Neural progenitor cell (in vitro differentiated cells): ENCODE measurements around the gene OR13H1. TPM values are rescaled to one million over a fixed set of nuclear protein-coding genes. Genes with fewer than 3 reads are reported as not detected.
"Not testable (repeated sequence)": the region's sequence is repeated elsewhere in the genome, so short reads cannot be mapped to it uniquely, and the experiment has no call there.

ENCODE experiments used
- DNase-seq: peaks from one replicate; pipeline ENCODE4 v3.0.0-alpha.2; 2016; ENCODE audit warnings: low spot score
- H2AFZ ChIP-seq: fragments of 200-600 bp; sonication (generic); replicated peaks from 2 replicates; pipeline ENCODE4 v1.6.1; 2016; ENCODE audit warnings: antibody characterized with exemption
- H3F3A ChIP-seq: fragments of 200-600 bp; sonication (generic); 2 replicates; pipeline ENCODE4 v1.6.1; 2016; ENCODE audit warnings: antibody characterized with exemption, low read depth
- H3K27ac ChIP-seq: fragments of 200-600 bp; sonication (generic); 2 replicates; pipeline ENCODE4 v1.5.1; 2016; ENCODE audit warnings: mild to moderate bottlenecking
- H3K27me3 ChIP-seq: fragments of 200-600 bp; sonication (generic); 2 replicates; pipeline ENCODE4 v1.6.1; 2016; ENCODE audit warnings: mild to moderate bottlenecking, moderate library complexity
- H3K36me3 ChIP-seq: fragments of 200-600 bp; sonication (generic); 2 replicates; pipeline ENCODE4 v1.5.1; 2016
- H3K4me1 ChIP-seq: fragments of 200-600 bp; sonication (generic); 2 replicates; pipeline ENCODE4 v1.6.1; 2016; ENCODE audit warnings: mixed run types
- H3K4me2 ChIP-seq: fragments of 200-600 bp; sonication (generic); 2 replicates; pipeline ENCODE4 v1.6.1; 2016
- H3K4me3 ChIP-seq: fragments of 200-600 bp; sonication (generic); 2 replicates; pipeline ENCODE4 v1.5.1; 2016
- H3K79me2 ChIP-seq: fragments of 200-600 bp; sonication (generic); 2 replicates; pipeline ENCODE4 v1.6.1; 2016; ENCODE audit warnings: low read depth
- H3K9ac ChIP-seq: fragments of 200-600 bp; sonication (generic); 2 replicates; pipeline ENCODE4 v1.6.1; 2016
- H3K9me3 ChIP-seq: fragments of 200-600 bp; sonication (generic); 2 replicates; pipeline ENCODE4 v1.5.1; 2016; ENCODE audit warnings: low read depth
- H4K20me1 ChIP-seq: fragments of 200-600 bp; sonication (generic); 2 replicates; pipeline ENCODE4 v1.6.1; 2016; ENCODE audit warnings: low read depth
- H3K27ac Mint-ChIP-seq: 3 replicates; pipeline ENCODE4 v1.8.0; 2021; ENCODE audit warnings: mixed read lengths
- H3K27me3 Mint-ChIP-seq: 2 replicates; pipeline ENCODE4 v1.8.0; 2022; ENCODE audit warnings: low read depth, mild to moderate bottlenecking, inconsistent platforms, moderate library complexity, mixed read lengths; ENCODE audit not compliant: insufficient read depth
- H3K36me3 Mint-ChIP-seq: 3 replicates; pipeline ENCODE4 v1.8.0; 2021; ENCODE audit warnings: mixed read lengths
- H3K4me1 Mint-ChIP-seq: 3 replicates; pipeline ENCODE4 v1.8.0; 2021; ENCODE audit warnings: mixed read lengths
- H3K4me3 Mint-ChIP-seq: 3 replicates; pipeline ENCODE4 v1.8.0; 2021; ENCODE audit warnings: mild to moderate bottlenecking, moderate library complexity, mixed read lengths
- H3K9me3 Mint-ChIP-seq: 3 replicates; pipeline ENCODE4 v1.8.0; 2020; ENCODE audit warnings: mixed read lengths
- CTCF ChIP-seq: fragments of 200-600 bp; sonication (generic); IDR thresholded peaks from 2 replicates; pipeline ENCODE4 v1.5.1; 2017; ENCODE audit warnings: antibody characterized with exemption, mild to moderate bottlenecking
- EZH2 ChIP-seq: fragments of 200-600 bp; sonication (generic); IDR thresholded peaks from 2 replicates; pipeline ENCODE4 v1.6.1; 2017; ENCODE audit warnings: antibody characterized with exemption, mild to moderate bottlenecking, moderate library complexity
- EZH2phosphoT487 ChIP-seq: fragments of 200-600 bp; sonication (generic); IDR thresholded peaks from 2 replicates; pipeline ENCODE4 v1.6.1; 2017; ENCODE audit warnings: antibody characterized with exemption
- total RNA-seq: library from RNA; depleted of rRNA; stranded (reverse); fragments of >200 nt; gene quantifications from 2 replicates; pipeline ENCODE4 v1.2.3, GENCODE V29; 2015; ENCODE audit warnings: low replicate concordance

The OR13H1 gene
- total RNA-seq, result not detected in 2 replicates

- H3K27me3 ChIP-seq, result no peaks in the 10 kb centered on the region
- H3K4me2 ChIP-seq, result no peak within 1 kb of the TSS
- Mint-ChIP-seq H3K9me3 (no peaks in the 10 kb centered on the region), H3K4me3 (no peak within 1 kb of the TSS), H3K27ac (no peak within 1 kb of the TSS), H3K27me3 (no peaks in the 10 kb centered on the region), H3K4me1 (no peaks in the 10 kb centered on the region), H3K36me3 (no peaks in the 10 kb centered on the region)
- H3K4me3 ChIP-seq, result no peak within 1 kb of the TSS
- no peaks in the 10 kb centered on the region for H3K79me2 ChIP-seq
- no peak within 1 kb of the TSS for H3K9ac ChIP-seq
- DNase-seq, result no peak
- no peak within 1 kb of the TSS for H3K27ac ChIP-seq
- TF ChIP-seq EZH2, result no peak
- TF ChIP-seq CTCF, result no peak
- no peak for TF ChIP-seq EZH2phosphoT487
- peaks cover 5% of the 10 kb centered on the region for H3K9me3 ChIP-seq
- H3F3A ChIP-seq, result no peaks in the 10 kb centered on the region
- H4K20me1 ChIP-seq, result no peaks in the 10 kb centered on the region
- no peak within 1 kb of the TSS for H2AFZ ChIP-seq
- H3K36me3 ChIP-seq, result no peaks in the 10 kb centered on the region
- H3K4me1 ChIP-seq, result no peaks in the 10 kb centered on the region
Measured at GRCh38 chrX:131543774-131544173, at the start of gene OR13H1. TSS of gene OR13H1 (plus strand) at chrX:131544074. CDS start at chrX:131544074, 0 bp downstream.

- not testable (repeated sequence) for H4K20me1 ChIP-seq, H3F3A ChIP-seq, H3K27ac Mint-ChIP-seq, H3K9me3 Mint-ChIP-seq, H3K27me3 ChIP-seq, H3K27ac ChIP-seq, H3K9ac ChIP-seq, H3K4me3 ChIP-seq, H3K79me2 ChIP-seq, H3K4me3 Mint-ChIP-seq, H2AFZ ChIP-seq, H3K4me1 Mint-ChIP-seq, H3K36me3 Mint-ChIP-seq, H3K36me3 ChIP-seq, DNase-seq, H3K4me2 ChIP-seq, H3K27me3 Mint-ChIP-seq, H3K4me1 ChIP-seq
- H3K9me3 ChIP-seq, result peaks cover 20% of the 10 kb centered on the region
Measured at GRCh38 chrX:131501556-131501955, 42.3 kb upstream of the OR13H1 start.

GRCh38 chrX:131513159-131513914, 30.5 kb upstream of the OR13H1 start:
- DNase-seq, result no peak

More at GRCh38 chrX:131513159-131513914, 30.5 kb upstream of the OR13H1 start:
- TF ChIP-seq EZH2 (no peak), EZH2phosphoT487 (no peak), CTCF (no peak)
- Histone ChIP-seq H3K9me3 (peaks cover 30% of the 10 kb centered on the region), H3F3A (no peaks in the 10 kb centered on the region), H3K36me3 (no peaks in the 10 kb centered on the region), H3K9ac (no peak overlapping the region), H4K20me1 (no peaks in the 10 kb centered on the region), H3K4me2 (no peak overlapping the region), H3K4me1 (no peaks in the 10 kb centered on the region), H2AFZ (no peak overlapping the region), H3K79me2 (no peaks in the 10 kb centered on the region), H3K4me3 (no peak overlapping the region), H3K27ac (no peak overlapping the region), H3K27me3 (no peaks in the 10 kb centered on the region)
- no peak overlapping the region for H3K27ac Mint-ChIP-seq
- H3K27me3 Mint-ChIP-seq, result peaks cover 3% of the 10 kb centered on the region
- no peak overlapping the region for H3K4me3 Mint-ChIP-seq
- no peaks in the 10 kb centered on the region for H3K4me1 Mint-ChIP-seq
- H3K36me3 Mint-ChIP-seq, result no peaks in the 10 kb centered on the region
- peaks cover 7% of the 10 kb centered on the region for H3K9me3 Mint-ChIP-seq
